Testis (tissue), 3 donors: ENCODE measurements around the gene LPIN1. TPM values are rescaled to one million over a fixed set of nuclear protein-coding genes. Genes with fewer than 3 reads are reported as not detected.
"Not testable (repeated sequence)": the region's sequence is repeated elsewhere in the genome, so short reads cannot be mapped to it uniquely, and the experiment has no call there.

Source experiments
- DNase-seq: peaks from one replicate; pipeline ENCODE4 v3.0.0-alpha.2; 2019
- H3K27ac ChIP-seq, 2 donors: fragments of 200-600 bp; sonication (generic); one replicate each; pipeline ENCODE4 v1.5.1; 2019
- H3K27me3 ChIP-seq: fragments of 200-600 bp; sonication (generic); one replicate; pipeline ENCODE4 v1.5.1; 2019
- H3K36me3 ChIP-seq: fragments of 200-600 bp; sonication (generic); one replicate; pipeline ENCODE4 v1.5.1; 2017; ENCODE audit warnings: low read depth; ENCODE audit errors: missing control alignments
- H3K4me1 ChIP-seq: fragments of 200-600 bp; sonication (generic); one replicate; pipeline ENCODE4 v1.5.1; 2019
- H3K4me3 ChIP-seq, 2 donors: fragments of 200-600 bp; sonication (generic); one replicate each; pipeline ENCODE4 v1.5.1; 2017 to 2019
- H3K9me3 ChIP-seq: fragments of 200-600 bp; sonication (generic); one replicate; pipeline ENCODE4 v1.5.1; 2017
- CTCF ChIP-seq, 3 experiments: fragments of 450-650 bp in 2 of 3; fragments of 200-600 bp in 1 of 3; sonication (generic) in 1 of 3; IDR thresholded peaks; one replicate each; pipeline ENCODE4 v1.5.1; 2016 to 2019; ENCODE audit warnings: antibody characterized with exemption in 3 of 3, mild to moderate bottlenecking in 2 of 3, moderate library complexity in 1 of 3
- POLR2A ChIP-seq: fragments of 450-650 bp; IDR thresholded peaks from one replicate; pipeline ENCODE4 v1.6.1; 2017; ENCODE audit warnings: antibody characterized with exemption, mild to moderate bottlenecking, moderate library complexity
- WGBS, 2 donors: methylation state at CpG; one replicate each; pipeline ENCODE4 v1.1.5; 2018; 5-methylcytosine and 5-hydroxymethylcytosine counted together
- intact Hi-C: fragments of 100-400 bp; cut with DNase I; formaldehyde crosslinking; loops from one replicate; pipeline ENCODE4 v1.15.1; 2023; ENCODE audit warnings: low total_unique reads
- polyA plus RNA-seq: library from polyadenylated mRNA; stranded (reverse); fragments of 350-450 nt; fragmentation: Illumina TruSeq; extraction: RNeasy Lipid Tissue Mini Kit (QIAGEN cat#74804); gene quantifications from one replicate; pipeline ENCODE4 v1.2.3, GENCODE V29; 2014; ENCODE audit warnings: low read depth, low replicate concordance; ENCODE audit not compliant: insufficient read depth
- total RNA-seq, 2 donors: library from RNA; depleted of rRNA; stranded (reverse); fragments of >200 nt; gene quantifications; one replicate each; pipeline ENCODE4 v1.2.3, GENCODE V29; 2016

The LPIN1 gene
- total and polyA plus RNA-seq, 3 donors from 2014 or later, result 90.0 to 198 (median 169) TPM

GRCh38 chr2:11809586-11810236 is 63.3 kb downstream of the LPIN1 start:
- Histone ChIP-seq H3K4me1 (no peaks in the 10 kb centered on the region), H3K36me3 (no peaks in the 10 kb centered on the region), H3K4me3 (no peak overlapping the region), H3K27ac (no peak overlapping the region), H3K9me3 (no peaks in the 10 kb centered on the region), H3K27me3 (no peaks in the 10 kb centered on the region)
- TF ChIP-seq POLR2A, result no peak
- TF ChIP-seq CTCF (IDR thresholded peaks at IDR 0.05), result no peak
- DNase-seq, result no peak
- 93 to 95% methylated on average over 12 of the region's 12 CpGs for WGBS, 2 donors
- intact Hi-C loops, result no loop called here

- no peaks in the 10 kb centered on the region for H3K27me3 ChIP-seq
- intact Hi-C loops, result no loop called here
- no peaks in the 10 kb centered on the region for H3K4me1 ChIP-seq
- DNase-seq, result no peak
- no peaks in the 10 kb centered on the region for H3K36me3 ChIP-seq
- TF ChIP-seq POLR2A (no peak), CTCF (IDR thresholded peaks at IDR 0.05) (no peak)
- H3K4me3 ChIP-seq, result no peak overlapping the region
- no peaks in the 10 kb centered on the region for H3K9me3 ChIP-seq
- H3K27ac ChIP-seq, result no peak overlapping the region
- WGBS, 2 donors, result 95 to 99% methylated on average over 10 to 12 of the region's 12 CpGs
Observed at GRCh38 chr2:11810237-11810977, 64.0 kb downstream of the LPIN1 start.

GRCh38 chr2:11811036-11811654 is 64.7 kb downstream of the LPIN1 start:
- no peak for DNase-seq
- H3K9me3 ChIP-seq, result no peaks in the 10 kb centered on the region
- no peak overlapping the region for H3K27ac ChIP-seq
- TF ChIP-seq CTCF (IDR thresholded peaks at IDR 0.05) (no peak), POLR2A (no peak)
- H3K27me3 ChIP-seq, result no peaks in the 10 kb centered on the region
- WGBS, 2 donors, result 92 to 98% methylated on average over 4 to 6 of the region's 6 CpGs
- H3K4me1 ChIP-seq, result no peaks in the 10 kb centered on the region
- H3K4me3 ChIP-seq, result no peak overlapping the region
- intact Hi-C loops, result no loop called here
- H3K36me3 ChIP-seq, result no peaks in the 10 kb centered on the region

- H3K27ac ChIP-seq, result no peak overlapping the region
- no peaks in the 10 kb centered on the region for H3K36me3 ChIP-seq
- no peaks in the 10 kb centered on the region for H3K9me3 ChIP-seq
- DNase-seq, result no peak
- 88 to 94% methylated on average over 25 of the region's 25 CpGs for WGBS, 2 donors
- TF ChIP-seq CTCF (IDR thresholded peaks at IDR 0.05) (no peak), POLR2A (no peak)
- H3K4me3 ChIP-seq, result no peak overlapping the region
- no peaks in the 10 kb centered on the region for H3K27me3 ChIP-seq
- no peaks in the 10 kb centered on the region for H3K4me1 ChIP-seq
- intact Hi-C loops, result no loop called here
Observed at GRCh38 chr2:11812466-11813248, 66.2 kb downstream of the LPIN1 start.

GRCh38 chr2:11813345-11813744 is 66.9 kb downstream of the LPIN1 start:
- H3K9me3 ChIP-seq, H3K36me3 ChIP-seq, H3K4me3 ChIP-seq, H3K27me3 ChIP-seq, intact Hi-C loops, DNase-seq, H3K27ac ChIP-seq, H3K4me1 ChIP-seq: not testable (repeated sequence)
- 90 to 95% methylated on average over 10 of the region's 10 CpGs for WGBS, 2 donors
